ENCODE measurements around the gene ZNF521.

ZNF521 gene

DNA sequence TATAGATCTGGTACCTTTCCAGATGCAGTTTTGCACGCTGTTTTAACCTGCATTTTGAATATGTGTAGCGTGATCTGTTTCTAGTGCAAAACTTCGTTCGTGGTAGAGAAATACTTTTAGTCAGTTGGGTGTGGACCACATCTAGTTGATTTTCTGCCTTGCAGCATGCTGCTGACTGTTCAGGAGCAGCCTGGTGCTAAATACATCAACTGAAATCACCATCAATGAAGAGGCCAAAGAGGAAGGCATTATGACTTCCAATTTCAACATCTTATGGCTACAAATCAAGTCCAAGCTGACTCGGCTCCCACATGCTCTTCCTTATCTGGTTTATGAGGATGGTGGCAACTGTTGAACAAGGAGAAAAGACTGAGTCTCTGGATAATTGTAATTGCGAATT is 298.5 kb downstream of the ZNF521 start:
- Histone ChIP-seq H3K4me1 (ENCODE audit: control insufficient read depth in 1 of 2, insufficient read depth in 1 of 2, low read depth in 1 of 2, low read length in 1 of 2) (peaks cover 9 to 14% of the 10 kb centered on the region in 2 experiments), H3K9me3 (no peaks in the 10 kb centered on the region), H3K27me3 (peaks cover 8% of the 10 kb centered on the region), H3K4me3 (ENCODE audit: low read depth in 1 of 2, low read length in 1 of 2) (no peak overlapping the region), H3K27ac (no peak overlapping the region), H3K36me3 (no peaks in the 10 kb centered on the region)
- TF ChIP-seq, protein P1, sequence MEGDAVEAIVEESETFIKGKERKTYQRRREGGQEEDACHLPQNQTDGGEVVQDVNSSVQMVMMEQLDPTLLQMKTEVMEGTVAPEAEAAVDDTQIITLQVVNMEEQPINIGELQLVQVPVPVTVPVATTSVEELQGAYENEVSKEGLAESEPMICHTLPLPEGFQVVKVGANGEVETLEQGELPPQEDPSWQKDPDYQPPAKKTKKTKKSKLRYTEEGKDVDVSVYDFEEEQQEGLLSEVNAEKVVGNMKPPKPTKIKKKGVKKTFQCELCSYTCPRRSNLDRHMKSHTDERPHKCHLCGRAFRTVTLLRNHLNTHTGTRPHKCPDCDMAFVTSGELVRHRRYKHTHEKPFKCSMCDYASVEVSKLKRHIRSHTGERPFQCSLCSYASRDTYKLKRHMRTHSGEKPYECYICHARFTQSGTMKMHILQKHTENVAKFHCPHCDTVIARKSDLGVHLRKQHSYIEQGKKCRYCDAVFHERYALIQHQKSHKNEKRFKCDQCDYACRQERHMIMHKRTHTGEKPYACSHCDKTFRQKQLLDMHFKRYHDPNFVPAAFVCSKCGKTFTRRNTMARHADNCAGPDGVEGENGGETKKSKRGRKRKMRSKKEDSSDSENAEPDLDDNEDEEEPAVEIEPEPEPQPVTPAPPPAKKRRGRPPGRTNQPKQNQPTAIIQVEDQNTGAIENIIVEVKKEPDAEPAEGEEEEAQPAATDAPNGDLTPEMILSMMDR (IDR thresholded peaks at IDR 0.05), result no peak

DNA sequence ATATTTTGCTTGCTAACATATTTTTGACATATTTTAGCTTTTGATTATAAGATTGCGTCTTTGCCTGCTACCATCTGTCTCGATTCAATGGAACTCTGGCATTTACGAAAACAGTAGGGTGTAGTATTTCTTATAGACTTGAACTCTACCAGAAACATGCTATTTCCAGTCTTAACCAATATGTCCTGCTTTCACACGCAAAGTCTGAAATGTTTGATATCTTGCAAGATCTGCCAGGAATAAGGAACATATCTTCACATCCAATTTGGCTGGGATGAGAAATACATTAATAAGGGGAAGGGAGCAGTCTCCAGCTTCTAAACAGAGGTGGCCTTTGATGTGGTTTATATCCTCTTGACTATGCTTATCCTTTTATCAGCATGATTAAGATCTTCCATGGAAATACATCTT is 299.4 kb downstream of the ZNF521 start:
- H3K27me3 ChIP-seq, result peaks cover 8% of the 10 kb centered on the region
- no peak overlapping the region for H3K27ac ChIP-seq
- no peak overlapping the region for H3K4me3 ChIP-seq (ENCODE audit: low read depth in 1 of 2, low read length in 1 of 2)
- no peaks in the 10 kb centered on the region for H3K36me3 ChIP-seq
- H3K4me1 ChIP-seq (ENCODE audit: control insufficient read depth in 1 of 2, insufficient read depth in 1 of 2, low read depth in 1 of 2, low read length in 1 of 2), result peaks cover 9 to 14% of the 10 kb centered on the region in 2 experiments
- TF ChIP-seq, protein P1 (IDR thresholded peaks at IDR 0.05), result no peak
- no peaks in the 10 kb centered on the region for H3K9me3 ChIP-seq

- Histone ChIP-seq H3K36me3 (no peaks in the 10 kb centered on the region), H3K27ac (no peak overlapping the region), H3K4me3 (ENCODE audit: low read depth in 1 of 2, low read length in 1 of 2) (no peak overlapping the region), H3K27me3 (peaks cover 8% of the 10 kb centered on the region), H3K4me1 (ENCODE audit: control insufficient read depth in 1 of 2, insufficient read depth in 1 of 2, low read depth in 1 of 2, low read length in 1 of 2) (peaks cover 9 to 11% of the 10 kb centered on the region in 2 experiments), H3K9me3 (no peaks in the 10 kb centered on the region)
- TF ChIP-seq, protein P1 (IDR thresholded peaks at IDR 0.05), result no peak
Measured at GRCh38 chr18:25050605-25051004, 301.4 kb downstream of the ZNF521 start.

GRCh38 chr18:25047983-25048382 is 304.0 kb downstream of the ZNF521 start:
- TF ChIP-seq, protein P1 (IDR thresholded peaks at IDR 0.05), result no peak
- Histone ChIP-seq H3K4me3 (ENCODE audit: low read depth in 1 of 2, low read length in 1 of 2) (no peak overlapping the region), H3K9me3 (no peaks in the 10 kb centered on the region), H3K36me3 (no peaks in the 10 kb centered on the region), H3K4me1 (ENCODE audit: control insufficient read depth in 1 of 2, insufficient read depth in 1 of 2, low read depth in 1 of 2, low read length in 1 of 2) (no peaks in the 10 kb centered on the region), H3K27me3 (peaks cover 1% of the 10 kb centered on the region), H3K27ac (no peak overlapping the region)

DNA sequence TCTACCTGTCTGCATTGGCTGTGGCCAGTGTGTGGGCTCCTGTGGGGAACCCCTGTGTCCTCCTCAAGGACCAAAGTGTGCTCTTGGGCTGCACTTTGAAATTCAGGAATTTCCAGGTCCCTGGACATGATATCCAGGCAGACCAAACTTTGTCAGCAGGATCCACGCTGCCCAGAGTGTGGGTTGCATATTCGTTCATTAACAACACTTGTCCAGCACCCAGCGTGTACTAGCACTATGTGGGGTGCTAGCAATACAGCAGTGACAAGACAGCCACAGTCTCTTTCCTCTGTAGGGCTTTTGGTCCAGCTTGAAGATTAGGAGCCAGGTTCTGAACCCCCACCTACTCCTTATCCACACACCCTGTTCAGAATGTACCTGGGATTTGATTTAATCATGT is 304.5 kb downstream of the ZNF521 start:
- TF ChIP-seq, protein P1 (IDR thresholded peaks at IDR 0.05), result no peak
- no peaks in the 10 kb centered on the region for H3K9me3 ChIP-seq

DNA sequence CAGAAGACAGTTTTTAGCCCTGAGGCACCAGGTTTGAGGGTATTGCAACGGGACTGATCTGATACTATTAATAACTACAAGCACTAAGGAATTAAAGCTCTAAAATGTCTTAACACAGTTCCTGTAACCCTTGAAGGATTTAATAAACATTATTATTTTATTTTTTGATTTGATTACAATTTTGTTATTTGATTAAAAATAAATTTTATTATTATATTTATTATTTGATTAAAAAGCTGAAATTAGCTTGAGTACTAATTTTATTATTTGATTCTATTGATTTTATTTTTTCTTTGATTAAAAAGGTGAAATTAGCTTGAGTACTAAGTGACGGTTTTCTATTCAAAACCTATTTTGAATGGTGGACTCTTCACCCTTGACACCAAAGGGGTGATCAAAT is 307.3 kb downstream of the ZNF521 start:
- Histone ChIP-seq H3K9me3 (no peaks in the 10 kb centered on the region), H3K4me1 (ENCODE audit: control insufficient read depth in 1 of 2, insufficient read depth in 1 of 2, low read depth in 1 of 2, low read length in 1 of 2) (no peaks in the 10 kb centered on the region), H3K36me3 (no peaks in the 10 kb centered on the region), H3K27ac (no peak overlapping the region), H3K4me3 (ENCODE audit: low read depth in 1 of 2, low read length in 1 of 2) (no peak overlapping the region), H3K27me3 (no peaks in the 10 kb centered on the region)
- TF ChIP-seq, protein P1 (IDR thresholded peaks at IDR 0.05), result no peak

More for the DNA sequence above, 304.5 kb downstream of the ZNF521 start:
- H3K27me3 ChIP-seq, result no peaks in the 10 kb centered on the region
- no peak overlapping the region for H3K4me3 ChIP-seq (ENCODE audit: low read depth in 1 of 2, low read length in 1 of 2)
- H3K36me3 ChIP-seq, result no peaks in the 10 kb centered on the region
- no peaks in the 10 kb centered on the region for H3K4me1 ChIP-seq (ENCODE audit: control insufficient read depth in 1 of 2, insufficient read depth in 1 of 2, low read depth in 1 of 2, low read length in 1 of 2)
- no peak overlapping the region for H3K27ac ChIP-seq

Data from neutrophil (primary cell).